ENCODE data around the gene MARCHF3.
"Not testable (repeated sequence)": the region's sequence is repeated elsewhere in the genome, so short reads cannot be mapped to it uniquely, and the experiment has no call there.

- TF ChIP-seq, protein P1, sequence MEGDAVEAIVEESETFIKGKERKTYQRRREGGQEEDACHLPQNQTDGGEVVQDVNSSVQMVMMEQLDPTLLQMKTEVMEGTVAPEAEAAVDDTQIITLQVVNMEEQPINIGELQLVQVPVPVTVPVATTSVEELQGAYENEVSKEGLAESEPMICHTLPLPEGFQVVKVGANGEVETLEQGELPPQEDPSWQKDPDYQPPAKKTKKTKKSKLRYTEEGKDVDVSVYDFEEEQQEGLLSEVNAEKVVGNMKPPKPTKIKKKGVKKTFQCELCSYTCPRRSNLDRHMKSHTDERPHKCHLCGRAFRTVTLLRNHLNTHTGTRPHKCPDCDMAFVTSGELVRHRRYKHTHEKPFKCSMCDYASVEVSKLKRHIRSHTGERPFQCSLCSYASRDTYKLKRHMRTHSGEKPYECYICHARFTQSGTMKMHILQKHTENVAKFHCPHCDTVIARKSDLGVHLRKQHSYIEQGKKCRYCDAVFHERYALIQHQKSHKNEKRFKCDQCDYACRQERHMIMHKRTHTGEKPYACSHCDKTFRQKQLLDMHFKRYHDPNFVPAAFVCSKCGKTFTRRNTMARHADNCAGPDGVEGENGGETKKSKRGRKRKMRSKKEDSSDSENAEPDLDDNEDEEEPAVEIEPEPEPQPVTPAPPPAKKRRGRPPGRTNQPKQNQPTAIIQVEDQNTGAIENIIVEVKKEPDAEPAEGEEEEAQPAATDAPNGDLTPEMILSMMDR (IDR thresholded peaks at IDR 0.05): not testable (repeated sequence)
- not testable (repeated sequence) for TF ChIP-seq POLR2A (IDR thresholded peaks at IDR 0.05)
Observed at GRCh38 chr5:126890414-126890813, 139.9 kb downstream of the MARCHF3 start.
